Coronary artery (tissue), 2 donors: ENCODE measurements around the gene EGFLAM.

Experiments
- DNase-seq: peaks from one replicate; pipeline ENCODE4 v3.0.0-alpha.2; 2017; ENCODE audit warnings: low spot score
- H3K27ac ChIP-seq, 2 donors: fragments of 200-600 bp; sonication (generic); one replicate each; pipeline ENCODE4 v1.5.1; 2016 to 2019
- H3K4me3 ChIP-seq: fragments of 200-600 bp; sonication (generic); 2 replicates; pipeline ENCODE4 v1.5.1; 2016; ENCODE audit warnings: mild to moderate bottlenecking, moderate library complexity
- TF ChIP-seq, protein P1 (sequence below): fragments of 200-600 bp; sonication (generic); IDR thresholded peaks from one replicate; pipeline ENCODE4 v1.5.1; 2019; ENCODE audit warnings: antibody characterized with exemption

EGFLAM gene

DNA sequence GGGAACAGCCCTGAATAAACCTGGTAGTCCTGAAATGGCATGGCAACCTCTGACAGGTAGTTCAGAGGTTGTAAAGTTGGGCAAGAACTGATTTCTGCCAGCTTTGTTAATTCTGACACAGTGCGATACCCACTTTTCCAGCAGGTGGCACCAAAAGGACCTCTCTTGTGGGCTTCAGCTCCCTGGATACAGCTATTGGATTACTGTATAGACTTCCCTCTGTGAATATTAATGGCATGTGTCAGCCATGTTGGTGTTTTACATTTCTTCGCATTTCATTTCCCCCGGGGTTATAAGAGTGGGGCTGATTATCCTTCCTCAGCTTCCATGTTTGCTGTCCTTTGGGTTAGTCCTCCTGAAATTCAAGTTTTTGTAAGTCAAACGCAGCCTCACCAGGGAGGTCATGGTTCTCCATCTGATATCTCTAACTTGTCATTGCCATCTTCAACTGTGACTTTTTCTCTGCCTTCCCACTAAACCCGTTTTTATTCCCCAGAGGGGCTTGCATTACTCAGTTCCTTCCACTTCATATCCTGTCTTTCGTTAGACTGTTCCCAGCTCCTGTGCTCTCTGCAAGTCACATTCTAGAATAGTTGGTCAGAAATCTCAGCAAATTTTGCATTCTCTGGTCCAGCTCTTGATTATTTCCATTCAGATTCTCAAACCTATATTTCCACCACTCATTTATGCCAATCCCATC lies 162.5 kb downstream of the EGFLAM start:
- Histone ChIP-seq H3K27ac (no peak overlapping the region), H3K4me3 (no peak overlapping the region)
- TF ChIP-seq, protein P1, sequence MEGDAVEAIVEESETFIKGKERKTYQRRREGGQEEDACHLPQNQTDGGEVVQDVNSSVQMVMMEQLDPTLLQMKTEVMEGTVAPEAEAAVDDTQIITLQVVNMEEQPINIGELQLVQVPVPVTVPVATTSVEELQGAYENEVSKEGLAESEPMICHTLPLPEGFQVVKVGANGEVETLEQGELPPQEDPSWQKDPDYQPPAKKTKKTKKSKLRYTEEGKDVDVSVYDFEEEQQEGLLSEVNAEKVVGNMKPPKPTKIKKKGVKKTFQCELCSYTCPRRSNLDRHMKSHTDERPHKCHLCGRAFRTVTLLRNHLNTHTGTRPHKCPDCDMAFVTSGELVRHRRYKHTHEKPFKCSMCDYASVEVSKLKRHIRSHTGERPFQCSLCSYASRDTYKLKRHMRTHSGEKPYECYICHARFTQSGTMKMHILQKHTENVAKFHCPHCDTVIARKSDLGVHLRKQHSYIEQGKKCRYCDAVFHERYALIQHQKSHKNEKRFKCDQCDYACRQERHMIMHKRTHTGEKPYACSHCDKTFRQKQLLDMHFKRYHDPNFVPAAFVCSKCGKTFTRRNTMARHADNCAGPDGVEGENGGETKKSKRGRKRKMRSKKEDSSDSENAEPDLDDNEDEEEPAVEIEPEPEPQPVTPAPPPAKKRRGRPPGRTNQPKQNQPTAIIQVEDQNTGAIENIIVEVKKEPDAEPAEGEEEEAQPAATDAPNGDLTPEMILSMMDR = peak; percentile 66
- no peak for DNase-seq

DNA sequence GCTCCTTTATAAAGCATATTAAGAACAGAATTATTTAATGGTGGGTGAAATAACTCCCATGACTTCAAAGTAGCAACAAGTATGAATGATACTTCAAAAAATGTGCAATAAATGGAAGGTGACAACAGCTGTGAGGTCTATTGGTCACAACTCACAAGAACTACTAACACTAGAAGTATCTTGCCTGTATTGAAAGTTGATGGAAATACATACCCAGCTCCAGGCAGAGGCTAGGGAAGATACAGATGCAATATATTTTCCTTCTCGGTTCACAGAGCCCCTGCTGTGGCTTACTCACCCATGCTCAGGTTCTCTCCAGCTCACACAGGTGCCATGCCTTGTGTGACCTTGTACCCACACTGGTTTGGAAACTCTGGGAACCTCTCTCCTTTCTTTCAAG lies 164.3 kb downstream of the EGFLAM start:
- no peak for DNase-seq
- TF ChIP-seq, protein P1 = no peak
- Histone ChIP-seq H3K4me3 (no peak overlapping the region), H3K27ac (no peak overlapping the region)

DNA sequence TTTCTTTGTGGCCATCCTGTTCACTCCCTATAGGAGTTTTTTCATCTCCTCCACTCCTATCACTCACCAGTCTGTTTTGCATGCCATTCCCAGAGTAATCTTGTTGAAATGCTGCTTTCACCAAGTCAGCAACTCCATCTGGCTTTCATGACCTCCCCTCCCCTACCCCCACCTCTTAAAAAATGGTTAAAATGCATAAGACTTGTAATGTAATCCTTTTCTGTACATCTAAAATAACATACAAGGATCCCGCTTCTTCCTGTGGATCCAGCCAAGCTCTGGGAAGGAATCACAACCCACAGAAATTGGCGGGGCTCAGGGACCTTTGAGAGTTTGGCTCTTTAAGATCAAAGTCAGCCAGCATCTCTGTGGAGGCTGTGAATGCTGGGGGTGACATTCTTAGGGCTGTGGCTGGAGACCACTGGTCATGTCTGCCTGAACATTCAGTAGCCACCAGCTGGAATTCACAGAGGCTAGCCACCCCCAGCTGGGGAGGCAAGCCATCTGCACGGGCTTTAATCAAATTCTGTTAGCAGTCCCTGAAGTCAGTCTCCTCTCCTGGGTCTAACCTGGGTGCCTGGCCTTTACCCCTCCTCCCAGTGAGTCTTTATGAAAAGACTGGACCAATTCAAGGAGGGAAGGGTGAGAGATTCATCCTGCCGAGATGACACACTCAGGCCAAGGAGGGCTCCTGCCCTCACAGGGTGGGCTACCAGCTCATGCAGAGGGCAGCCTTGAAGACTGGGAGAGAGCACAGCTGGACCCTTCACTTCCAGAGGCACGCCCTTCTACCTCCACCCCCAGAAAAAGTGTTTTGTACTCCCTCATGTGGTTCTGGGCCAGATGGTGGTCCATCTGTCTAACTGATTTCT lies 165.2 kb downstream of the EGFLAM start:
- H3K4me3 ChIP-seq = no peak overlapping the region
- no peak overlapping the region for H3K27ac ChIP-seq
- no peak for DNase-seq
- TF ChIP-seq, protein P1 = no peak

DNA sequence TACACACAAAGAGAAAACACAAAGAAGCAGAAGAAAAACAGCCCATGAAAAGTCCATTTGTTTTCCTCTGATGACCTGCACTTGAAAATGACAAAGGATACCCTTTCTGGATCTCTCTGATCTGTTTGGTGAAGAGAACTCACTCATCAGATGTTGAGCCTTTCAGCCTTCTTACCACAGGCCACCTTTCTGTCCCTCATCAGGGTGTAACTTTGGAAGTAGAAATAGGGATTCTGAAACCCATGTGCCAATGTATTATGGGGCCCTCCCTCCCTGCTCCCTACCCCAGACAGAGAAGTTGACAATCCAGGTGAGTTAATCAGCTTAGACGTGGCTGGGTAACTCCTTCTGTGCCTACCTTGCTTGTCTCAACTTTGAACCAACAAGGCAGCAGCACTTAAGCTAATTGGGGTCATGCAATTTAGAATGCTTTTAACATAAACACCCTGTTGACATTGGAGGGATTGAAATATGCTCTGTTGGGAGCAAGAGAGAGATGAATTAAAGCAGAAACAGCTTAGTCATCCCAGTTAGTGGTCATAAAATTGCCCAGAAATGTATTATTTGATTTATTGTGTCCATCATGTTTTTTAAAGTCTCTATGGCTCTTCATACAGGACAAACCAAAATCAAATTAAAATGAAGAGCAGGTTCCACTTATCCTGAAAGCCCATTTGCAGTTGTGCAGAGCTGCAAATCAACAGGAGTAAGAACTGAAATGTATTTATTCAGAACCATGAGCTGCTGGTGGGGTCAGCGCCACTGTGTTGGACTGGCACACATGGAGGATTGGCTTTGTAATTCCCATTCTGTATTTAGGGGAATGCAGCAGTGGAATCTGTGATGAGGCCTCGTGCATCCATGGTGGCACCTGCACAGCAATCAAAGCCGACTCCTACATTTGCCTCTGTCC lies 166.0 kb downstream of the EGFLAM start:
- Histone ChIP-seq H3K27ac (no peak overlapping the region), H3K4me3 (no peak overlapping the region)
- TF ChIP-seq, protein P1 = no peak
- DNase-seq = no peak

DNA sequence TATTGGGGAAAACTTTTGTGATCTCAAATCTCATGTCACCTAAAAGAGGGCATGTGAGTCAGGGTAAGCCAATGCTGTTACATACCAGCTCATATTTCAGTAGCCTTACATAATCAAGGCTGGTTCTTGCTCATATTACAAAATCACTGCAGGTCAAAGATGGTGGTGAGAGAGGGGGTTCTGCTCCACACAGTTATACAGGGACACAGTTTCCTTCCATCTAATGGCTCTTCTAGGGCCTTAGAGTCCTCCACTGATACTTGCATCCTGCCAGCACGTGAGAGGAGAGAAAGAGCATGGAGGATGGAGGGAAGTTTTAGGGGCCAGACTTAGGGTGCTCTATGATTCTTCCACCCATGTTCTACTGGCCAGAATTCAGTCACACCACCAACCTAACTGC lies 168.1 kb downstream of the EGFLAM start:
- DNase-seq = no peak
- Histone ChIP-seq H3K4me3 (no peak overlapping the region), H3K27ac (no peak overlapping the region)
- TF ChIP-seq, protein P1 = no peak

DNA sequence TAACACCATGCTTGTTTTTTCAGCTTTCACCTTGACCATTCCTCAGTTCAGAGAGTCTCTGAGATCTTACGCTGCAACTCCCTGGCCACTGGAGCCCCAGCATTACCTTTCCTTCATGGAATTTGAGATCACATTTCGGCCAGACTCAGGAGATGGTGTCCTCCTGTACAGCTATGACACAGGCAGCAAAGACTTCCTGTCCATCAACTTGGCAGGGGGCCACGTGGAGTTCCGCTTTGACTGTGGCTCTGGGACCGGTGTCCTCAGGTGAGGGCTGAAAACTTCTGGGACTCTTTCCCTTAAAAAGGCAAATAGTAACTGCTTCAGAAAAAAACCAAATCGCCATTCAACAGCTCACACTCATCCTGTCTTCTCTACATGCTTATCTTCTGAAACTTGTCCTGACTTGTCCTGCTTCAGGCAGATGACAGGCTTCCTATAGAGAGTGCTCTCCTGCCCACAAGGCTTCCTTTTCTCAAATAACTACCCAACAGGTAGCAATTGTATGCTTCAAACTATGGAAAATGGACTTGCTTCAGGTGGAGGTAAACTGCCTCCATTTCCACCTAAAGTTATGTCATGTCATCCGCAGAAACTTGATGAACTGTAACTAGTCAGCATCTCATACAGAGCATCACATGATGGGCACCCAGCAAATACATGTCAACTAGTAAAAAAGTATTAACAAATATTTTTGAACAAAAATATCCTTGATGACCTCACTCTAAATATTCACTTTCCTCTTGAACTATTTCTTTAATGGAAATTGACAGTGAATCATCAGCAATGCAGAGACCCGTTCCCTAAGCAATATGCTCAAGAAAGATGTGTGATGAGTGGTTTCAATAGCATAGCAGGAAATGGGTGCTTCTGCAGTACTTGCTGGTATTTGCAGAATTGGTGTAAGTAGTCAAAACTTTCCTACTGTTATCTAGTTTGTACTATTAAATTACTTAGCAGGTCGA lies 168.9 kb downstream of the EGFLAM start:
- Histone ChIP-seq H3K4me3 (no peak overlapping the region), H3K27ac (no peak overlapping the region)
- DNase-seq = no peak
- TF ChIP-seq, protein P1 = no peak
